Activated CD8-positive, alpha-beta memory T cell treated with anti-CD3 and anti-CD28 coated beads, Interleukin-2, amount 50 U/mL, for 24 hours (primary cell): ENCODE data around the gene PURA.
"Not testable (repeated sequence)": the region's sequence is repeated elsewhere in the genome, so short reads cannot be mapped to it uniquely, and the experiment has no call there.

Experiments
- DNase-seq: peaks from one replicate; pipeline ENCODE4 v3.0.0-alpha.2; 2020; ENCODE audit errors: extremely low read depth

The PURA gene

DNA sequence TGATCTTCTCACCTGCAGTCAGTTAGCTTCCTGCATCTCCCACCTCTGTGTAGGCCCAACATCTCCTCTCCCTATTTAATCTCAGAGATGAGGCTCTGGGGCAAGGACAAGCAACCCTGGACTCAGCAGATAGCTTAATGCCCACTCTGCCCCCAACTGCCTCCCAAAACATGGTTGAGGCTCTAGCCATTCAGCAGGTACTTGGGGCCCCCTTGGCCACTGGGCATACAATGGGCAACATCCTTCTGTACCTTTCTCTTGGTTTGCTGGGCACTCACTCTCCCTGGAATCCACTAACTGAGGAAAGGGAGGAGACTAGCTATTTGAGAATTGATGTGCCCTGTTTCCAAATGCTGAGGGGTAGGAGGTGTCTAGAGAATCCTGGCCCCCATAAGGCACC is 21.2 kb downstream of the PURA start:
- DNase-seq, result no peak

DNA sequence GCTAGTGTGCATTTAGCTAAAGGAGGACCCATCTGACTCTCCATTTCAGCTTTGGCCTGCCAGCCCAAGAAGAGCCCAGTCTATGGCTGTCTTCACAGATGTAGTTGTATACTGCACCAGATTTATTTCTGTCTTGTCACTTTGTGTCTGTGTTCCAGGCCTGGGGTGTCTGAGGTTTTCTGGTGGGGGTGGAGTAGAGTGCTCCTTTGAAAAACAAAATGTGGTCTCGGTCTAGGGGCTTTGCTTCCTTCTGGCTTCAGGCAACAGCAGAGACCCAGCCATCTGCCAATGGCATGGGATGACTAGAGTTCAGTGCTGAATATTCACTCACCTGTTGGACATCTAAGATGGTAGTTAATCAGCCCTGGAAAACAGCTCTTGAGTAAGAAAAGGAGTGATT is 22.7 kb downstream of the PURA start:
- DNase-seq, result no peak

DNA sequence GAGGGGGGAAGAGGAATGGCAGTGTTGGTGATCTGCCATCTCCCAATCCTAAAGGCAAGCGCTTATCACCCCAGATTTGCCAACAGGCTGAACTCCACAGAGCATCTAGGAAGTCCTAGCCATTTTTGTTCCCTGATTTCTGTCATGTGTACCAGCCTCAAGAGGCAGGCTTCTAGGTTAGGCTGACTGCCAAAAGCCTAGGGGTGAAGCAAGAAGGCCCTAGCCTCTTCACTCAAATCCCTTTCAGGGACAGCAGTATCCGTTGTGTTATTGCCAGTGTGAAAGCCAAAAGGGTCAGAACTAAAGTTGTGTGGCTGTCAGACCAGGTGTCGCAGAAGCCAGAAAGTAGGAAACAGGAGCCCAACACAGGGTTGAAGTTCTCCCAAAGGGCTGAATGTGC is 26.5 kb downstream of the PURA start:
- no peak for DNase-seq

DNA sequence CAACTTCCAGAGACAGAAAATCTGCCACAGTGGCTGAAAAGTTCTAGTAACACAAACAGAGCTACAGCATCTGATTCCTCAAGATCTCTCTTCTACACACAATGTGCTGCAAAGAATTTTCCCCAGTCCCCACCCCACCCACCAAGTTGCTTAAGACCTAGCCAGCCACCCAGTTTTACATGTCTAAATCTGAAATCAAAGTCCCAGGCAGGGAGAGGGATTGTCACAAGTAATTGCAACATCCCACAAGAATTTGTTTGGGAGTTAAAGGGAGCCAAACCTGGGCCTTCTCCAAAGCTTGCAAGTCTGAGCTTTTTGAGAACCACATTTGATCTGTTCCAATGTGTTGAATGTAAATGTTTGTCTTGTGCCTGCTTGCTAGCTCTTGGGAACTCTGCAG is 27.3 kb downstream of the PURA start:
- no peak for DNase-seq

DNA sequence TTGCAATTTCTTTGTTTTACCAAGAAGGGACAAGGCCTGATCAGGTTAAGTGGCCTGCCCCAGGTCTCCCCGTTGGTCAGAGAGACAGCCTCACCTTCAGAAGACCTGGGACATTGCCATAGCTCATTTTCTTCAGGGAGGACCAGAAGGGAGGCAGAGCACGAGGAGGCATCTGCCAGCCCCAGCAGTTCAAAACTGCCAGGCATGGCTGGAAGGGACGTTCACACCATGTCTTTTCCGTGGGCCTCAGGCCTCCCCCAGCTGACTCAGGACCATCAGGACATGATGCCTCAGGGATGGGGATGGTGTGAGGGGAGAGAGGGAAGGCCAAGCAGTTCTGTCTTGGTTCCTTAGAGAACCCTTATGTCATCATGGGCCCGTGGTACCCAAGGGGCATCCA is 28.3 kb downstream of the PURA start:
- DNase-seq, result no peak

DNA sequence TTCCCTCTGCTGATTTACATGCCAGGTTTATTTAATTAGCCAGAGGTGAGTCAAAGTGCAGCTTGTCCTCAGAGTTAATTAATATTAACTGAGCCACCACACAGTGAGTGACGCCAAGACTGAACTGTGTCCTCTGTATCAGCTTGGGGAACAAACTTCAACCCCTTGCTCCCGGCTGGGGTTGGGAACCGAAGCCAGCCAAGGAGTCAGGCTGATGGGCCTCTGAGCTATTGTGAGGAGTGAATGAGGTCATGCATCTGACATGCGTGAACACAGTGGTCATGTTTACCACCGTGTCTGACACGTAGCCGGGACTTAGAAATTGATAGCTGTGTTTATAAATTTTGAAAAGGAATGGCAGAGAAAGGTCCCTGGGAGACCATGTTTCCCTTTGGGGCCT is 28.9 kb downstream of the PURA start:
- no peak for DNase-seq

DNA sequence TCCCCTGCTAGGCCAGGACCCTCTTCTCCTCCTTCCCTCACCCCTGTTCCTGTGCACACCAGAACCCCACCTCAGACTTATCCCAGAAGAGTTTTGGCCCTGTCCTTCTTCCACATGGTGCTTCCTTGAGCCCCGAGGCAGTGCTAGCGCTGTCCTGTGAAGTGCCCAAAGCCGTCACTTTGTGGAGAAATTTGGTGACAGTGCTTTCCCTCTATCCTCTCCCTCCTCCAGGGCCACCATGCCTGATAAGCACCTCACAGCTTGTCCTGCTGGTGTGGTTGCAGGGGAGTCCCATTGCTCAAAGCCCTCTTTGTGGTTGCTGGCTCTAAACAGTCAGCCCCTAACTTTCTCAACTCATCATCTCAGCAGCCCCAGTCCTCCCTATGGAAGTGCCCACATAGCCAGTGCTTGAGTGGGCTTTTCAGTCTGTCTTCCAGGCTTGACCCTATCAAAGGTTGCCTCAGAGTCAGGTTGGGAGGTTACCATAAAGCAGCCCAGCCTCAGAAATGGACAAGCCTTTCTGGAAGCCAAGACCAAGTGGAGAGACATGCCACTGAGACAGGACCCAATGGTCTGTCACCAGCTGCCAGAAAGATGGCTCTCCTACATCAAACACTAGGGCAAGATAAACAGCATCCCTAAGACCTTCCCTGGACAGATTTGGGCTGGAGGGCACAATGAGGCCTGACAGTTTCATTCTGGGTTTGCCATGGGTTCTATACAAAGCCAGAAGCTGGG is 29.8 kb downstream of the PURA start:
- no peak for DNase-seq

DNA sequence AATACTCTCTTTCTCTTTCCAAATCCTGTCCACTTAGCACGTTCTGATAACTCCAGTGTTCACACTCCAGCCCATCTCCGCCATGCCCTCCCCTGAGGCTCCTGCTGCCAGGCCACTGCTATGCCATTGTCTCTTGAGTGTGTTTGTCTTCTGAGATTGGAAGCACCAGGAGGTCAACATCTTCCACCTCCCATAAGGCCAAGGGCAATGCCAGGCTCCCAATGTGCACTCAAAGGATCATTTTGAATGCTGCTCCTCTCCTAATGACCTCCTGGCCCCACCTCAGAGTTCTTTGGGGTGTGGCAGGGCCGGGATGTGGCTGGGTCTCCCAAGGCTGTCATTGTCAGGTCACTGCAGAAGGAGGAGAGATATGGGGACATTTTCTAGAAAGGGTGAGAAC is 31.3 kb downstream of the PURA start:
- no peak for DNase-seq

DNA sequence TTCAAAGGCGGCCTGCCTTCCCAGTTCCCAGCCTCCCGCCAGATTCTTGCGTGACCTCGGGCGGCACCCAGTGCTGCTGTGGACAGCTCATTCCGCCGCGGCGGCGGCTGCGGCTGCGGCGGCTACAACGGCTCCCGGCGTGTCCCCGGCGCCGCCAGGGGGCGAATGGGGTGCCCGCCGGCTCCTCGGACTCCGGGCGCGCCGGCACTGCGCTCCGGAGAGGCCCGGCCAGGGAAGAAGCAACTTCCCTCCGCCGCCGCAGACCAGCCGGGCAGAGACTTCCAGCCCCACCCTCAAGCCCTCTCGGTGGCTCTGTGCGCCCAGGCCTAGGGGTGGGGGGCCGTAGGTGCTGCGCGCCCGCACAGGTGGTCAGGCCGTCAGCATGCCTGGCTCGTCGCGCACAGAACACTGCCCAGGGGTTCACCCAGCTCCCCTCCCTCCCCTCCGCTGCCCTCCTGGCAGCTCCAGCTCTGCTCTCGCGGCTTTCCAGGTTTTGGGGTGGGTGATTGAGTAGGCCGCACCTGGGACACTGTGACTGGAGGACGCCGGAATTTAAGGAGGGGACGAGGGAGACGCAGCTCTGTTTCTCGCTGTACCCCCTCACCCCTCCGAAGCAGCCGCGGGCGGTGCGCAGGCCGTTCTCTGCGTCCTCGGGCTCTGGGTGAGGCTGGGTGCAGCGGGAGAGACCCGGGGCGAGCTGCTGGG is 32.1 kb downstream of the PURA start:
- no peak for DNase-seq

DNA sequence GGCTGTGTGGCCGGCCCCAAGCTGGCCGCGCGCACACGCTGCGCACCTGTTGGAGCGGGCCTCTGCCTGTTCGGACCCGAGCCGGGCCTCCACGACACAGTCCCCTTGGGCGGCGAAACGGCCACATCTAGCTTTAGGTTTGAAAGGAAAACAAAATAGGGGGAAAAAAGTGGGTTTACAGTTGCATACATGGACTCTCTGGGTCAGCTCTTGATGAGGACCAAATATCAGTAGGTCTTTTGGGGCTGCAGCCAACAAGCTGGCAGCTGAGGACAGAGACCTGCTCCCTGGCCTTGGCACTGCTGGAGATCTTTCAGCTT is 32.6 kb downstream of the PURA start:
- no peak for DNase-seq

DNA sequence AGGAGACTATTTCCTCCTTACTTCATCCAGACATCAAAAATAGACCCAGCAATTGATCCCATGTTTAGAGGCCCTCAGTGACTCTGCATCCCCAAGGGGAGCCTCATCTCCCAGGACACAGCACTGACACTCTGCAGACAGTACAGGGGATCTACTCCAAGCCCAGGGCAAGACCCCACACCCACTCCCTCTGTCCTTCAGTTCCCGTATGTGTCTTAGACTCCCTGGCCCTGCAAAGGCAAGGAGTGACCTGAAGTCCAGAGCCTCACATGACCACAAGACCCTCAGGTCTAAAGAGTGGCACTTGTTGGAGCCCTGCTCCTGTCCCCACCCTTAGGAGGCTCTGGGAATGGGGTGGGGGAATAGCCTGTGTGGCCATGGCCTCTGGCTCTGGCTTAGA is 33.6 kb downstream of the PURA start:
- no peak for DNase-seq

DNA sequence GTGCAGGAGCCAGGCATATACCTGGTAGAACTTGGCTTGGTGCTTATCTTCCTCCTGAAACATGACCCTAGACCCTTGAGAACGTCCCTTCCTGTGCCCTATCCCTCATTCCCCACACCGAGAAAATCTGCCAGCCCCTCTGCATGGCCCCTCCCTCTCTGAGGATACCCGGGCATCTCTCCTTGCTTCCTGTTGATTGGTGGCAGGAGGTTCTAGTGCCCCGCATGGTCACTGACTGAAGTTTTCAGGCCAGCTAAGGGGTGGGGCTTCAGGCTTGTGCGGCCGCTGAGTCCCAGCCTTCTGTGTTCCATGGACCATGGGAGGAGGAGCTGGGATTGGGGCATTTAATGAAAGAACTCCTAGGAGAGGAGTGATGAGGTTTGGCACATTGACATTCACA is 34.6 kb downstream of the PURA start:
- no peak for DNase-seq

DNA sequence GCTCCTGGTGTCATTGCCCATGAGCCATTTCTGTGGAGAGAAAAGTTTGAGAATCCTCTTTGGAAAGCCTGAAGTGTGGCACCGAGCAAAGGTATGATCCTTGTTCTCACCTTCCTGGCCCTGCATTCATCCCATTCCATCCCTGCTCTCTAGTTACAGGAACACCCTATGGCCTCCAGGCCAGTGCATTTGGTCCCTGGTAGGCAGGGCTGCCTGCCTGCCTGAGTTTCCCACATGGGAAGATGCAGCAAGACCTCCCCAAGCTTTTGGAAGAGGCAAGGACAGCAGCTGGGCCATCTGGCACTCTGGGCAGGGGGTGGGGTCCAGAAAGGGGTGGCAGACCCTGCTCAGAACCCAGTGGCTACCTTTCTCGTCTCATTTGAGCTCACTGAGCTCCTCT is 36.3 kb downstream of the PURA start:
- no peak for DNase-seq

DNA sequence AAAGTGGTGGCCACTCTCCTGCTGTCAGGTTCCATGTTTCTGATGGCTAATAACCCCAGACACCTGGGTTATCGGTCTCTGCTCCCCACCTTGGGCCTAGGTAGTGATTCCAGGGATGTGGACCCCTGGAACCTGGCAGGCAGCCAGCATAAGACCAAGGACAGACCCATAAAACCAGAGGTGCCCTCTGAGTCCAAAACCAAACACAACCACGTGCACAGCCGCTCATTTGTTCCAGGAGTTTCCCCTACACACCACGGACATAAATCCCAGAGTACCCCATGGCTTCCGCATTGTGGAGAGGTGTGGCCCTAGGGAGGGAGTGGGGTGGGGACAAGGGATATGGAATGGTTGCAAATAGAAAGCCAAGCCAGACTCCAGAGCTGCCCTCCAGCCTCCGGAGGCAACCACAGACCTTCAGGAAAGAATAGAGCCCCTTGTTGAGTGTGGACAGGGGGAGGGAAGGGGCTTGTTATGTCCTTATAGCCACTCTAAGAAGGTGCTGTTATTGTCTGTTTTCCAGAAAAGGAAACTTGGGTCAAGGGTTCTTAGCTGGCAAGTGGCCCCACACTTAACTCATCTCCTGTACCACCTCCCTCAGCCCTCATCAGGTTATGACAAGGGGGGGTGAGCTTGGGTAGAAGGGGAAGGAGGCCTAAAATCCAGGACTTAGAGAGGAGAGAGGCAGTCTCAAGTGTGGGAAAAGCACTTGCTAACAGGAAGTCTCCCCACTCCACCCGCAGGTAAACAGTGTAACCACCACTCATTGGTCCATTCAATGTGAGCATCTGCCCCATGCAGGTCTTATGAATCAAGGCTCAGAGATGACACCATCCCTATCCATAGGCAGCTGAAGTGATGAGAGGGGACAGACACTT is 37.5 kb downstream of the PURA start:
- no peak for DNase-seq

DNA sequence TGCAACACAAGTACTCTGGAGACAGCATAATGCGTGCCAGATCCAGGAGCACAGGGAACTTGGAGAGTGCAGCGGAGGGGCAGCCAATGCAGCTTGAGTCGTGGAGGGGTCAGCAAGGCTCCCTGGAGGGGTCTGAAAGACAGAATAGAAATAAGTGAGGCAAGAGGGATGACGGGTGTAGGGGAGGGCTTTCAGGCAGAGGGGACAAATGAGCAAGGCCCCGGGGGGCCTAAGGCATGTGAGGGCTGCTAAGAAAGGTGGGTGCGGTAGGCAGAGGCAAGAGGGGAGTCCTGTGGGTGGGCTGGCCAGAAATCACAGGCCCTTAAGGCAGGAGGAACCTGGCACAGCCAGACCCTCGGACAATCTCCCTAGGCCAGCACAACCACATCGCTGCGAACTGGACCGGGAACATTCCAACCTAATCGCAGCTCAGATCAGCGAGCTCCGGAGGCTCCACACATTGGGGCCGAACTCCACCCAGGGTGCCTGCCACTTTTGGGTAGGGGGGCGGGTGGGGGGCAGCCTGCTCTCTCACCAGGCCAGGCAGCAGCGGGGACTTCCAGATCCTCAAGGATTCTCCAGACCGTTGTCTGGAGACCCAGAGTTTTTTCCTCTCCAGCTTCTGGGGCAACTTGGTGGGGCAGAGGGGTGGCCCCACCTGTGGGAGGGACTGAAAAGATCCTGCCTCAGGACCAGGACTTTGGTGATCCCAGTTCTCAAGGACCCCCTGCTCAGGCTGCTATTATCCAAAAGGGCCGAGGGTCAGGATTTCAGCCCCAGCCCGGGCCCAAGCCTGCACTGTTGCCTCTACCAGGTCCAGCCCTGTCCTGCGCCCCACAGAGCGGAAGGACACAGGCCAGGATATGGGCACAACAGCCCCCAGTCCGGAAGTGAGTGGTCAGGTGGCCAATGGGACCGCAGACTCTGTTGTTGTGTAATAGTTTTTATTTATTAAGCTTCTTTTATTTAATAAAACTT is 38.4 kb downstream of the PURA start:
- no peak for DNase-seq

DNA sequence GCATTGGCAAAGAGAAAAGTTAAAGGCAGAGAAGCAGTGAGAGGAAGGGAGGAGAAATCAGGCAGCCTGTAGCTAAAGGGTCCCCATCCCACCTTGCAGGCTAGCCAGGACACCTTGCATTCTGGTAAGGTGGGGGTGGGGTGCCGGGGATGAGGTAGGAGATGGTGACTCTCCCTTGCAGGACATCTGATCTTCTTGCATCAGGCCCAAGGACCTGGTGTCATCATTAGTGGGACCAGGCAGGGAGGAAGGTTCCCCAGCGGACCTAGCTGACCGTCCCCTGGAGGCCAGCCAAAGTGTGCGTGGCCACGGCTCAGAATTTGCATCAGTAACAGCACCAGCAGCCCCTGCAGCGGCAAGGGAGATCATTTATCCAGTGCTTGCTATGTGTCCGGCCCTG is 39.3 kb downstream of the PURA start:
- DNase-seq, result no peak

DNA sequence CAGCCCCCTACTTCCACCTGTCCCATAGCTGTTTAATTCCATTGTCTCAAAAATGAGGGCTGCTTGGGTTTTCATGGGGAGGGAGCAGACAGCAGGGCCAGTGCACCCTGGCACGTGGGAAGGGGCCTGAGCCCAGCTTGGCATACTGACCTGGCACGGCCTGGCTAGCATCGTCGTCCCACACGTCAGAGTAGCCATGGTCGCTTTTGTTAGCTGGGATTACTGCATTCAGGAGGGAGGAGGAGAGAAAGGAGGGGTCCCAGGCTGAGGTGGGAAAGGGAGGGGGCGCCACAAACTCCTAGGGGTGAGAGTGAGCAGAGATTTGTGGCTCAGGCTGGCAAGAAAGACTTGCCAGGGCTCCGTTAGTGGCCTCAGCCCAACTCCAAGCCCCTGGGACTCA is 40.0 kb downstream of the PURA start:
- no peak for DNase-seq

DNA sequence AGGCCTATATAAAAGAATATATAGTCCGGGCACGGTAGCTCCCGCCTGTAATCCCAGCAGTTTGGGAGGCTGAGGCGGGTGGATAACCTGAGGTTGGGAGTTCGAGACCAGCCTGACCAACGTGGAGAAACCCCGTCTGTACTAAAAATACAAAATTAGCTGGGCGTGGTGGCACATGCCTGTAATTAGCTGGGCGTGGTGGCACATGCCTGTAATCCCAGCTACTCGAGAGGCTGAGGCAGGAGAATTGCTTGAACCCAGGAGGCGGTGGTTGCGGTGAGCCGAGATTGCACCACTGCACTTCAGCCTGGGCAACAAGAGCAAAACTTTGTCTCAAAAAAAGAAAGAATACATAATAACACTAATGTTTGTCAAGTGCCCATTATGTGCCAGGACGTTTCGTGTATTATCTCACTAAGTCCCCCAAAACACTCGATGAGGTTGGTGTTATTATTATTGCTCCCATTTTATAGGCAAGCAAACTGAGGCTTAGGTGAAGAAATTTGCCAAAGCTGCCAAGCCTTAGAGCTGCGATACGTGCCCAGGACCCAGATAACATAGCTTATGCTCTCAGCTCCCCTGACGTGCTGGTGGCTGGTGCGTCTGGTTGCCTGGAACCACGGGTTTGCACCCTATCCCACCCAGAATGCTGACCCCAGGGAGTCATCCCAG is 40.9 kb downstream of the PURA start:
- not testable (repeated sequence) for DNase-seq

DNA sequence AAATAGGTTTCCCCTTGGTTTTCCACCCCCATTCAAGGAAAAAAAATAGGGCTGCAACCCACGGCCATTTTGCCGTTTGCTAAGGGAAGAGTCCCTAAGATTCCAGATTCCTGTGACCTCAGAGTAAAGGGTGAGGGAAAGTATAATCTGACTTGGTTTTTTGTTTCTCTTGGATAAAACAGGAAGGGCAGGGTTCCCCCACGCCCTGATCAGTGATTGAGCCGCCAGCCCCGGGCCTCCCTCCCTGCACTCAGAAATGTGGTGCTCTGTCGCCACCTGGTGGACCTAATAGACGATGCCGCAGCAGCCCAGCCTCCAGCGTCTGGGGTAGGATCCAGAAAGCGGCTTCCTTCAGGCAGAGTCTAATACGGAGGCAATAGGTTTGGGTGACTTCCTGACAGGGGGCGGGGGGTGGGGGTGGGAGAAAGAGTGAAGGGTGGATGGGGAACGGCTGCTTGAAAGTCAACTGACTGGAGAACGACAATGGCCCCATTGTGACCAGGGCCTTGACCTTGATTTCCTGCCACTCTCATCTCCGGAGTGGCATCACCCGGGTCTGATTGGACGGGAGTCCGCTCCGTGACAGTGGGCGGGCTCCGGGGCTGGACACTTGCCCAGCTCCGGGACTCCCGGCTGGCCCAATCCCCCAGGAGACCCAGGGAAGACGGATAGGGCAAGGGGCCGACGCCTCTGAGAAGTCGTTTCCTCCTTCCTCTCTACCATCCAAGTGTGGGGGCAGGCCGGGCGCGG is 43.3 kb downstream of the PURA start:
- DNase-seq, result peak; percentile 66
